ENCODE results near the gene FAM89A. TPM values are rescaled to one million over a fixed set of nuclear protein-coding genes. Genes with fewer than 3 reads are reported as not detected.
"Not testable (repeated sequence)": the region's sequence is repeated elsewhere in the genome, so short reads cannot be mapped to it uniquely, and the experiment has no call there.

Gene FAM89A
- total and polyA plus RNA-seq, 9 of the 15 experiments (the other 6 are each of a cell fraction or from before 2014, with no cell fraction given): 8.7 to 66.2 (median 43.3) TPM

DNA sequence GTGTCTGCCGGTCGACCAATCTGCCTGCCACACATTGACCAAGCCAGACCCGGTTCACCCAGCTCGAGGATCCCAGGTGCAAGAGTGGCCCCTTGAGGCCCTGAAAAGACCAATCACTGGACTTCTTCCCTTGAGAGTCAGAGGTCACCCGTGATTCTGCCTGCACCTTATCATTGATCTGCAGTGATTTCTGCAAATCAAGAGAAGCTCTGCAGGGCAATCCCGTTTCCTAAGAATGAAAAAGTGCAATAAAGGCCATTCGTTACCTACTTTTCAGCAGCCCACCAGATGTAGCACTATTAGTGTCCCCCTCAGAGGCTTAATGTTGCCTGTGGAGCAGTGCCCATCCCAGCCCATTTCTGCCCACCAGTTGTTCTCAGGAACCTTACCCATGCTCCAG lies 17.5 kb downstream of the FAM89A start:
- H4K20me1 ChIP-seq (replicated peaks; ENCODE audit: control insufficient read depth, insufficient read depth, low read length): peaks cover 10% of the 10 kb centered on the region; the same call in 1 of the 2 replicates
- 71% methylated on average over 7 of the region's 7 CpGs for WGBS (ENCODE audit: insufficient coverage, low coverage, missing lambda C conversion rate)
- H3K79me2 ChIP-seq (ENCODE audit: control insufficient read depth, insufficient read depth, low read length); ATAC-seq; H3K27ac ChIP-seq (ENCODE audit: extremely low read depth, low read depth, low read length); H3K27me3 ChIP-seq (ENCODE audit: control insufficient read depth in 2 of 2, insufficient read depth in 2 of 2, low read length in 2 of 2); BruUV-seq (replicated peaks); DNase-seq (ENCODE audit: extremely low read depth in 1 of 4, low spot score in 3 of 4); H3K4me2 ChIP-seq (ENCODE audit: insufficient read depth, low read length); CTCF ChIA-PET (ENCODE audit: low intra/inter-chr PET ratio); H3K9me3 ChIP-seq (replicated peaks; ENCODE audit: control insufficient read depth, insufficient read depth, low read depth, low read length); intact Hi-C loops (cut with micrococcal nuclease); in situ Hi-C loops (cut with MboI); H2AFZ ChIP-seq (ENCODE audit: low read depth, low read length); H3K9ac ChIP-seq (ENCODE audit: insufficient read depth in 1 of 2, low read depth in 2 of 2, low read length in 2 of 2); H3K4me3 ChIP-seq; FAIRE-seq; H3K4me1 ChIP-seq (replicated peaks in 1 of 2; ENCODE audit: control insufficient read depth in 2 of 2, insufficient read depth in 2 of 2, low read length in 2 of 2); H3K9me1 ChIP-seq (ENCODE audit: control insufficient read depth, insufficient read depth, low read length); TF ChIP-seq NR2C1 (IDR thresholded peaks at IDR 0.05): not testable (repeated sequence)
- POLR2A ChIA-PET: interaction anchor here (0.7 to 1.2 kb wide), 2 partner anchors 12 to 17 kb away, joined by 3 to 4 read pairs; no protein-coding TSS in a partner anchor
- TF ChIP-seq HDAC2 (IDR thresholded peaks at IDR 0.05) (peak; percentile 90), KDM1A (IDR thresholded peaks at IDR 0.05) (peak; percentile 96 to 97), HDAC1 (IDR thresholded peaks at IDR 0.05) (peak in 1 of 2 experiments; percentile 74; a peak in 1 of 4 replicates), RCOR1 (IDR thresholded peaks at IDR 0.05; ENCODE audit: borderline replicate concordance in 1 of 2, low read depth in 2 of 2, low read length in 2 of 2) (peak in 1 of 2 experiments; percentile 92; a peak in 2 of 4 replicates), NR2C1 (tag; IDR thresholded peaks at IDR 0.05) (peak; percentile 52; the same call in 1 of the 2 replicates)
- peaks cover 40% of the 10 kb centered on the region; the same call in 2 of the 3 replicates for H3K36me3 ChIP-seq (ENCODE audit: control insufficient read depth, insufficient read depth, low read length)

DNA sequence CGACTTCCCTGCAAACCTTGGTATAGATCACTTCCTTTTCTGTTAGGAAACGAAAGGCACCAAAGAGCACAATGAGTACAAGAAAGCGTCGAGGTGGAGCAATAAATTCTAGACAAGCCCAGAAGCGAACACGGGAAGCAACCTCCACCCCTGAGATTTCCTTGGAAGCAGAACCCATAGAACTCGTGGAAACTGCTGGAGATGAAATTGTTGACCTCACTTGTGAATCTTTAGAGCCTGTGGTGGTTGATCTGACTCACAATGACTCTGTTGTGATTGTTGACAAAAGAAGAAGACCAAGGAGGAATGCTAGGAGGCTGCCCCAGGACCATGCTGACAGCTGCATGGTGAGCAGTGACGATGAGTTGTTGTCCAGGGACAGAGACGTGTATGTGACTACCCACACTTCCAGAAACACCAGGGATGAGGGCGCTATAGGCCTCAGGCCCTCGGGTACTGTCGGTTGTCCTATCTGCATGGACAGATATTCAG lies 18.5 kb downstream of the FAM89A start:
- H3K4me1 ChIP-seq (replicated peaks in 1 of 2; ENCODE audit: control insufficient read depth in 2 of 2, insufficient read depth in 2 of 2, low read length in 2 of 2): no peaks in the 10 kb centered on the region; a peak in 1 of 5 replicates
- H3K9ac ChIP-seq (ENCODE audit: insufficient read depth in 1 of 2, low read depth in 2 of 2, low read length in 2 of 2): no peak overlapping the region
- no peak overlapping the region for H3K4me3 ChIP-seq
- DNase-seq (ENCODE audit: extremely low read depth in 1 of 4, low spot score in 3 of 4) (no peak), FAIRE-seq (peak; percentile 32), ATAC-seq (peak; percentile 16)
- H4K20me1 ChIP-seq (replicated peaks; ENCODE audit: control insufficient read depth, insufficient read depth, low read length): peaks cover 4% of the 10 kb centered on the region; the same call in 1 of the 2 replicates
- no peak overlapping the region for H3K27ac ChIP-seq (ENCODE audit: extremely low read depth, low read depth, low read length)
- WGBS (ENCODE audit: insufficient coverage, low coverage, missing lambda C conversion rate): 77% methylated on average over 12 of the region's 12 CpGs
- no peaks in the 10 kb centered on the region for H3K27me3 ChIP-seq (ENCODE audit: control insufficient read depth in 2 of 2, insufficient read depth in 2 of 2, low read length in 2 of 2)
- TF ChIP-seq KLF1 (tag; IDR thresholded peaks at IDR 0.05) (no peak), SMAD4 (CRISPR knock-in tag; conservative IDR thresholded peaks at IDR 0.05) (no peak), RAD21 (CRISPR knock-in tag; conservative IDR thresholded peaks at IDR 0.05 in 1 of 2, IDR thresholded peaks at IDR 0.05 in 1 of 2) (peak in 1 of 2 experiments; percentile 12; a peak in 1 of 4 replicates), SUPT5H (IDR thresholded peaks at IDR 0.05) (0 out of 2 replicates have a peak, but pooled peaks have one; percentile 37), POLR2G (IDR thresholded peaks at IDR 0.05; ENCODE audit: low read depth, low read length) (peak; percentile 6; the same call in 1 of the 2 replicates)
- H3K36me3 ChIP-seq (ENCODE audit: control insufficient read depth, insufficient read depth, low read length): peaks cover 38% of the 10 kb centered on the region; the same call in 2 of the 3 replicates
- no peak overlapping the region for H2AFZ ChIP-seq (ENCODE audit: low read depth, low read length)
- in situ Hi-C loops (cut with MboI) (no loop called here), intact Hi-C loops (cut with micrococcal nuclease) (no loop called here)
- H3K79me2 ChIP-seq (ENCODE audit: control insufficient read depth, insufficient read depth, low read length): no peaks in the 10 kb centered on the region
- no peaks in the 10 kb centered on the region for H3K9me1 ChIP-seq (ENCODE audit: control insufficient read depth, insufficient read depth, low read length)
- ChIA-PET POLR2A (interaction anchor here (1.1 to 1.2 kb wide), 2 partner anchors 18 to 19 kb away, joined by 3 to 4 read pairs; no protein-coding TSS in a partner anchor), CTCF (ENCODE audit: low intra/inter-chr PET ratio) (no interaction called here)
- no peak overlapping the region for H3K4me2 ChIP-seq (ENCODE audit: insufficient read depth, low read length)
- BruUV-seq (replicated peaks): no TSS peak
- no peaks in the 10 kb centered on the region for H3K9me3 ChIP-seq (replicated peaks; ENCODE audit: control insufficient read depth, insufficient read depth, low read depth, low read length)

All from K562 (cell line).